Spleen (tissue), 7 donors: ENCODE data around the gene RNF41.
"Not testable (repeated sequence)": the region's sequence is repeated elsewhere in the genome, so short reads cannot be mapped to it uniquely, and the experiment has no call there.

Experiments
- CTCF ChIP-seq, 11 experiments: fragments of 200-600 bp in 7 of 11; fragments of 450-650 bp in 4 of 11; sonication (generic) in 4 of 11; IDR thresholded peaks in 8 of 11; conservative IDR thresholded peaks in 3 of 11; 1 replicate in 7 of 11; 2 replicates in 4 of 11; pipeline versions ENCODE4 v1.4.0 to v1.8.0; 2016 to 2021; ENCODE audit warnings: antibody characterized with exemption in 11 of 11, inconsistent platforms in 4 of 11, mild to moderate bottlenecking in 1 of 11
- POLR2A ChIP-seq, 3 donors: fragments of 450-650 bp; IDR thresholded peaks; one replicate each; pipeline ENCODE4 v1.5.1; 2017; ENCODE audit warnings: antibody characterized with exemption in 3 of 3, mild to moderate bottlenecking in 1 of 3
- POLR2AphosphoS5 ChIP-seq, 3 donors: sonication (generic); formaldehyde crosslinking; IDR thresholded peaks; one replicate each; pipeline ENCODE4 v1.5.1; 2017; ENCODE audit warnings: antibody characterized with exemption in 3 of 3
- donor health status: DM: no; HTN: no; CAD: no; lungs with moderate emphysema.
- donor health status: DM: no; HTN: no; CAD: no.
- donor health status: DM: no; HTN: no; CAD: no.

DNA sequence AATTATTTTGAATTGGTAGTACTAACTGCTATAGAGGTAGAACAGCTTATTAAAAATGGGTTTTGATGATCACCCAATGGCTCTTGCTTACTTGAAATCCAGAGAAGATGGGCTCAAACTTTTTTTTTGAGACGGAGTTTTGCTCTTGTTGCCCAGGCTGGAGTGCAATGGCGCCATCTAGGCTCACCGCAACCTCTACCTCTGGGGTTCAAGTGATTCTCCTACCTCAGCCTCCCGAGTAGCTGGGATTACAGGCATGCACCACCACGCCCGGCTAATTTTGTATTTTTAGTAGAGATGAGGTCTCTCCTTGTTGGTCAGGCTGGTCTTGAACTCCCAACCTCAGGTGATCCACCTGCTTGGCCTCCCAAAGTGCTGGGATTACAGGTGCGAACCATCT is 41.2 kb upstream of the RNF41 start:
- not testable (repeated sequence) for TF ChIP-seq CTCF (IDR thresholded peaks at IDR 0.05 in 8 of 11, conservative IDR thresholded peaks at IDR 0.05 in 3 of 11); POLR2A (IDR thresholded peaks at IDR 0.05); POLR2AphosphoS5 (IDR thresholded peaks at IDR 0.05)
